ENCODE measurements around the gene VDAC2.
"Not testable (repeated sequence)": the region's sequence is repeated elsewhere in the genome, so short reads cannot be mapped to it uniquely, and the experiment has no call there.

The VDAC2 gene

DNA sequence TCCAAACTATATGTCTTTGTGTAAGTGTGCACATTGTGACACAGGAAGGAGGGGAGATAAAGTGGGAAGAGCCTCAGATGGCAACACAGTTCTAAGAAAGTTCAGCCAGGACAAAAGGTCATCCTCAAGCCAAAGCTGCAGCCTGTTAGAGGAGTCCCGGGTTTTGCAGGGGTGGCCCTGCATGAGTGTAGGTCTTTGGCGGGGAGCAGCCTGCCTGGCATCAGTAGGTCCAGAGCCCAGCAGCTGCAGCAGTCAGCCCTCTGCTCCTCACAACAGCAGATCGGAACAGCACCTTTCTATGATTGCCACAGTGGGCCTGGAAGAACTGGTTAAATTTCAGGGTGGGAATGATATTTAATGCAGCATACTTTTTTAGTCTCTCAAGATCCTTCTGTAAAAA is 13.5 kb upstream of the VDAC2 start:
- TF ChIP-seq, protein P1, sequence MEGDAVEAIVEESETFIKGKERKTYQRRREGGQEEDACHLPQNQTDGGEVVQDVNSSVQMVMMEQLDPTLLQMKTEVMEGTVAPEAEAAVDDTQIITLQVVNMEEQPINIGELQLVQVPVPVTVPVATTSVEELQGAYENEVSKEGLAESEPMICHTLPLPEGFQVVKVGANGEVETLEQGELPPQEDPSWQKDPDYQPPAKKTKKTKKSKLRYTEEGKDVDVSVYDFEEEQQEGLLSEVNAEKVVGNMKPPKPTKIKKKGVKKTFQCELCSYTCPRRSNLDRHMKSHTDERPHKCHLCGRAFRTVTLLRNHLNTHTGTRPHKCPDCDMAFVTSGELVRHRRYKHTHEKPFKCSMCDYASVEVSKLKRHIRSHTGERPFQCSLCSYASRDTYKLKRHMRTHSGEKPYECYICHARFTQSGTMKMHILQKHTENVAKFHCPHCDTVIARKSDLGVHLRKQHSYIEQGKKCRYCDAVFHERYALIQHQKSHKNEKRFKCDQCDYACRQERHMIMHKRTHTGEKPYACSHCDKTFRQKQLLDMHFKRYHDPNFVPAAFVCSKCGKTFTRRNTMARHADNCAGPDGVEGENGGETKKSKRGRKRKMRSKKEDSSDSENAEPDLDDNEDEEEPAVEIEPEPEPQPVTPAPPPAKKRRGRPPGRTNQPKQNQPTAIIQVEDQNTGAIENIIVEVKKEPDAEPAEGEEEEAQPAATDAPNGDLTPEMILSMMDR (conservative IDR thresholded peaks at IDR 0.05; ENCODE audit: low read depth): no peak
- ChIA-PET CTCF (interaction anchor here (0.7 to 1.1 kb wide), 3 partner anchors 34 to 78 kb away, joined by 3 read pairs; no protein-coding TSS in a partner anchor), POLR2A (ENCODE audit: low non-redundant PET) (no interaction called here)
- peak overlapping the region; percentile 79 for H3K27ac ChIP-seq
- DNase-seq (ENCODE audit: low spot score): no peak

DNA sequence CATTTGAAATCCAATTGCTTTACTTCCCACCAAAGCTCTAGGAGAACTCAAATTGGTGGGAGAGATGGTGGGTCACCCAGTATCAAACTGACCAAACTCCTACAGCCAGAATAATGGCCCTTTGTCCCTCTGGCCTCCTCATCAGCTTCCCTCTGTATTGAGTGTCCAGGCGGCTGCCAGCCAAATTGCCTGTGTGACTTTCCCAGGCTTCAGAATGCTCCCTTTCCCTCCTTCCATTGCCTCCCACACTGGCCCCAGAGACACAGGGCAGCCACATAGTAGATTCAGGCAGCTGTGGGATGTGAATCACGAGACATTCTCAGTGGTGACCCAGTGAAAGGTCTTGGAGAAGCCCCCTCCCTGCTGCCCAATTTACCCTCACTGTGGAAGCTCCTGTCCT is 12.7 kb upstream of the VDAC2 start:
- ChIA-PET POLR2A (ENCODE audit: low non-redundant PET) (no interaction called here), CTCF (interaction anchor here (0.6 to 1.0 kb wide), 3 partner anchors 10 to 44 kb away, joined by 3 to 4 read pairs (median 4); no protein-coding TSS in a partner anchor)
- DNase-seq (ENCODE audit: low spot score): no peak
- H3K27ac ChIP-seq: peak overlapping the region; percentile 72; the same call in 1 of the 2 replicates
- TF ChIP-seq, protein P1 (conservative IDR thresholded peaks at IDR 0.05; ENCODE audit: low read depth): no peak

DNA sequence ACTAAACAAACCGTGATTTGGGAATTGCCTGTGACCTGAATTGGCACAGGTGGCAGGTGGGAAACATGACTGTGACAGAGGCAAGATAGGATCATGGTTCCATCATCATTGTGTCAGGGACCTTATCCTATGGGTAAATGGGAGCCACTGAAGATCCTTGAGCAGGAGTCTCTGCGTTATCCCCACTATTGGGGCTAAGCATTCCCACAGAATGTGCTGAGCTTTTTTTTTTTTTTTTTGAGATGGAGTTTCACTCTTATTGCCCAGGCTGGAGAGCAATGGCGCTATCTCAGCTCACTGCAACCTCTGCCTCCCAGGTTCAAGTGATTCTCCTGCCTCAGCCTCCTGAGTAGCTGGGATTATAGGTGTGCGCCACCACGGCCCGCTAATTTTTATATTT is 10.6 kb upstream of the VDAC2 start:
- H3K27ac ChIP-seq: peak overlapping the region; percentile 99
- ChIA-PET CTCF (interaction anchor here (0.7 to 1.8 kb wide), 2 partner anchors 31 to 342 kb away, joined by 4 to 10 read pairs; no protein-coding TSS in a partner anchor), POLR2A (ENCODE audit: low non-redundant PET) (interaction anchor here (1.3 kb wide), 1 partner anchor 11 kb away, joined by 8 read pairs; the partner anchor contains the start of gene VDAC2)
- not testable (repeated sequence) for DNase-seq (ENCODE audit: low spot score)

- DNase-seq (ENCODE audit: low spot score): no peak
- ChIA-PET POLR2A (ENCODE audit: low non-redundant PET) (no interaction called here), CTCF (interaction anchor here (0.6 kb wide), 1 partner anchor 8 kb away, joined by 6 read pairs; no protein-coding TSS in a partner anchor)
- H3K27ac ChIP-seq: peak overlapping the region; percentile 99
- TF ChIP-seq, protein P1 (conservative IDR thresholded peaks at IDR 0.05; ENCODE audit: low read depth): no peak
These were observed 8.7 kb upstream of the VDAC2 start for GRCh38 chr10:75201793-75202307.

GRCh38 chr10:75202321-75203045 is 8.1 kb upstream of the VDAC2 start:
- ChIA-PET CTCF (interaction anchor here (0.6 kb wide), 1 partner anchor 9 kb away, joined by 6 read pairs; no protein-coding TSS in a partner anchor), POLR2A (ENCODE audit: low non-redundant PET) (no interaction called here)
- H3K27ac ChIP-seq: peak overlapping the region; percentile 99
- TF ChIP-seq, protein P1 (conservative IDR thresholded peaks at IDR 0.05; ENCODE audit: low read depth): no peak
- peak; percentile 45 for DNase-seq (ENCODE audit: low spot score)

DNA sequence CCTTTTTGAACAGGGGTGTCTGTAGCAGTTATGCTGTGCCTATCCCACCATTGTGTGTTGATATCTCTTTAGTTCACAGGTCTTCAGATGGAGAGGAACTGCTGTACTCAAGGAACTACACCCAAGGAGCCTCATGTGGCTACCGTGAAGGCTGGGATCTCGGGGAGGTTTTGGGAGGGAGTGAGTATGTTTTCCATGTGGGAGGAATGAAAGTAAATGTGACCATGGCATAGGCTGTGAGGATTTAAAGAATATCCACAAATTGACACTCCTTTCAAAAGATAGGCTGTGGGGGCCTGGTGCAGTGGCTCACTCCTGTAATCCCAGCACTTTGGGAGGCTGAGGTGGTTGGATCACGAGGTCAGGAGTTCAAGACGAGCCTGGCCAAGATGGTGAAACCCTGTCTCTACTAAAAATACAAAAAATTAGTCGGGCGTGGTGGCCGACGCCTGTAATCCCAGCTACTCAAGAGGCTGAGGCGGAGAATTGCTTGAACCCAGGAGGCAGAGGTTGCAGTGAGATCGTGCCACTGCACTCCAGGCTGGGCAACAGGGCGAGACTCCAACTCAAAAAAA is 7.5 kb upstream of the VDAC2 start:
- CTCF ChIA-PET; DNase-seq (ENCODE audit: low spot score): not testable (repeated sequence)
- POLR2A ChIA-PET (ENCODE audit: low non-redundant PET): interaction anchor here (1.0 kb wide), 1 partner anchor 15 kb away, joined by 6 read pairs; no protein-coding TSS in a partner anchor
- H3K27ac ChIP-seq: peak overlapping the region; percentile 99

GRCh38 chr10:75203724-75204123 is 6.9 kb upstream of the VDAC2 start:
- POLR2A ChIA-PET (ENCODE audit: low non-redundant PET): interaction anchor here (1.0 kb wide), 1 partner anchor 15 kb away, joined by 6 read pairs; no protein-coding TSS in a partner anchor
- H3K27ac ChIP-seq: peak overlapping the region; percentile 99
- DNase-seq (ENCODE audit: low spot score): no peak
- TF ChIP-seq, protein P1 (conservative IDR thresholded peaks at IDR 0.05; ENCODE audit: low read depth): no peak
- CTCF ChIA-PET: interaction anchor here (1.4 kb wide), 1 partner anchor 16 kb away, joined by 6 read pairs; no protein-coding TSS in a partner anchor

Data from RWPE1 (cell line).